Neural progenitor cell (in vitro differentiated cells): ENCODE data around the gene PSAPL1. TPM values are rescaled to one million over a fixed set of nuclear protein-coding genes. Genes with fewer than 3 reads are reported as not detected.

Source experiments
- DNase-seq: peaks from one replicate; pipeline ENCODE4 v3.0.0-alpha.2; 2016; ENCODE audit warnings: low spot score
- H2AFZ ChIP-seq: fragments of 200-600 bp; sonication (generic); replicated peaks from 2 replicates; pipeline ENCODE4 v1.6.1; 2016; ENCODE audit warnings: antibody characterized with exemption
- H3F3A ChIP-seq: fragments of 200-600 bp; sonication (generic); 2 replicates; pipeline ENCODE4 v1.6.1; 2016; ENCODE audit warnings: antibody characterized with exemption, low read depth
- H3K27ac ChIP-seq: fragments of 200-600 bp; sonication (generic); 2 replicates; pipeline ENCODE4 v1.5.1; 2016; ENCODE audit warnings: mild to moderate bottlenecking
- H3K27me3 ChIP-seq: fragments of 200-600 bp; sonication (generic); 2 replicates; pipeline ENCODE4 v1.6.1; 2016; ENCODE audit warnings: mild to moderate bottlenecking, moderate library complexity
- H3K36me3 ChIP-seq: fragments of 200-600 bp; sonication (generic); 2 replicates; pipeline ENCODE4 v1.5.1; 2016
- H3K4me1 ChIP-seq: fragments of 200-600 bp; sonication (generic); 2 replicates; pipeline ENCODE4 v1.6.1; 2016; ENCODE audit warnings: mixed run types
- H3K4me2 ChIP-seq: fragments of 200-600 bp; sonication (generic); 2 replicates; pipeline ENCODE4 v1.6.1; 2016
- H3K4me3 ChIP-seq: fragments of 200-600 bp; sonication (generic); 2 replicates; pipeline ENCODE4 v1.5.1; 2016
- H3K79me2 ChIP-seq: fragments of 200-600 bp; sonication (generic); 2 replicates; pipeline ENCODE4 v1.6.1; 2016; ENCODE audit warnings: low read depth
- H3K9ac ChIP-seq: fragments of 200-600 bp; sonication (generic); 2 replicates; pipeline ENCODE4 v1.6.1; 2016
- H3K9me3 ChIP-seq: fragments of 200-600 bp; sonication (generic); 2 replicates; pipeline ENCODE4 v1.5.1; 2016; ENCODE audit warnings: low read depth
- H4K20me1 ChIP-seq: fragments of 200-600 bp; sonication (generic); 2 replicates; pipeline ENCODE4 v1.6.1; 2016; ENCODE audit warnings: low read depth
- H3K27ac Mint-ChIP-seq: 3 replicates; pipeline ENCODE4 v1.8.0; 2021; ENCODE audit warnings: mixed read lengths
- H3K27me3 Mint-ChIP-seq: 2 replicates; pipeline ENCODE4 v1.8.0; 2022; ENCODE audit warnings: low read depth, mild to moderate bottlenecking, inconsistent platforms, moderate library complexity, mixed read lengths; ENCODE audit not compliant: insufficient read depth
- H3K36me3 Mint-ChIP-seq: 3 replicates; pipeline ENCODE4 v1.8.0; 2021; ENCODE audit warnings: mixed read lengths
- H3K4me1 Mint-ChIP-seq: 3 replicates; pipeline ENCODE4 v1.8.0; 2021; ENCODE audit warnings: mixed read lengths
- H3K4me3 Mint-ChIP-seq: 3 replicates; pipeline ENCODE4 v1.8.0; 2021; ENCODE audit warnings: mild to moderate bottlenecking, moderate library complexity, mixed read lengths
- H3K9me3 Mint-ChIP-seq: 3 replicates; pipeline ENCODE4 v1.8.0; 2020; ENCODE audit warnings: mixed read lengths
- CTCF ChIP-seq: fragments of 200-600 bp; sonication (generic); IDR thresholded peaks from 2 replicates; pipeline ENCODE4 v1.5.1; 2017; ENCODE audit warnings: antibody characterized with exemption, mild to moderate bottlenecking
- EZH2 ChIP-seq: fragments of 200-600 bp; sonication (generic); IDR thresholded peaks from 2 replicates; pipeline ENCODE4 v1.6.1; 2017; ENCODE audit warnings: antibody characterized with exemption, mild to moderate bottlenecking, moderate library complexity
- EZH2phosphoT487 ChIP-seq: fragments of 200-600 bp; sonication (generic); IDR thresholded peaks from 2 replicates; pipeline ENCODE4 v1.6.1; 2017; ENCODE audit warnings: antibody characterized with exemption
- total RNA-seq: library from RNA; depleted of rRNA; stranded (reverse); fragments of >200 nt; gene quantifications from 2 replicates; pipeline ENCODE4 v1.2.3, GENCODE V29; 2015; ENCODE audit warnings: low replicate concordance

The PSAPL1 gene
- total RNA-seq, 1 donor from 2014 or later, result not detected

DNA sequence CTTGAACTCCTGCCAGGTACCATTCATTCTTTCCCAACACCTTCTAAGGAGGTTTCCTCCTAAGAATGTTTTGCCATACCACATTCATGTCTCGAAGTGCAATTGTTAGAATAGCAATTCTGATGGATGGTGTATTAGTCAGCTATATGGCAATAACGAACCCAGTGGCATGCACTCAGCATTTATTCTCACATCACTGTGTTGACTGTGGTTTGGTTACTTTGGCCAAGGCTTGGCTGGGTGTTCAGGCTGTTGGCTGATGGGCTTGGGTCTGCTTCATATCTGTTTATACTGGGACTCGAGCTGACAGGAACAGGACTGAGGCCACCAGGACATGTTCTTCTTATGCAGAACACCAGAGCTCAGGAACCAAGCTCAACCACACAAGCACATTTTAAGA, 31.7 kb downstream of the PSAPL1 start:
- H3K27me3 Mint-ChIP-seq, result peaks cover 4% of the 10 kb centered on the region
- Histone ChIP-seq H2AFZ (no peak overlapping the region), H4K20me1 (no peaks in the 10 kb centered on the region), H3K79me2 (no peaks in the 10 kb centered on the region), H3K27me3 (no peaks in the 10 kb centered on the region), H3F3A (no peaks in the 10 kb centered on the region), H3K9ac (no peak overlapping the region), H3K4me2 (no peak overlapping the region), H3K4me3 (no peak overlapping the region), H3K36me3 (peaks cover 5% of the 10 kb centered on the region), H3K4me1 (peaks cover 5% of the 10 kb centered on the region), H3K9me3 (peaks cover 17% of the 10 kb centered on the region), H3K27ac (no peak overlapping the region)
- TF ChIP-seq EZH2phosphoT487 (no peak), CTCF (no peak), EZH2 (no peak)
- H3K9me3 Mint-ChIP-seq, result peaks cover 32% of the 10 kb centered on the region
- H3K27ac Mint-ChIP-seq, result no peak overlapping the region
- H3K4me3 Mint-ChIP-seq, result no peak overlapping the region
- no peaks in the 10 kb centered on the region for H3K36me3 Mint-ChIP-seq
- DNase-seq, result no peak
- H3K4me1 Mint-ChIP-seq, result peaks cover 8% of the 10 kb centered on the region

- Histone ChIP-seq H3K27ac (no peak overlapping the region), H3K4me3 (no peak overlapping the region), H3K36me3 (peaks cover under 1% of the 10 kb centered on the region), H4K20me1 (no peaks in the 10 kb centered on the region), H3K27me3 (no peaks in the 10 kb centered on the region), H3F3A (no peaks in the 10 kb centered on the region), H2AFZ (no peak overlapping the region), H3K4me1 (peaks cover 6% of the 10 kb centered on the region), H3K9me3 (peaks cover 12% of the 10 kb centered on the region), H3K9ac (no peak overlapping the region), H3K79me2 (no peaks in the 10 kb centered on the region), H3K4me2 (no peak overlapping the region)
- DNase-seq, result no peak
- Mint-ChIP-seq H3K4me3 (no peak overlapping the region), H3K9me3 (peaks cover 32% of the 10 kb centered on the region), H3K27ac (no peak overlapping the region), H3K4me1 (peaks cover 12% of the 10 kb centered on the region), H3K36me3 (no peaks in the 10 kb centered on the region), H3K27me3 (peaks cover 6% of the 10 kb centered on the region)
- TF ChIP-seq EZH2phosphoT487 (no peak), EZH2 (no peak), CTCF (no peak)
These were observed 32.2 kb downstream of the PSAPL1 start for GRCh38 chr4:7402526-7402925.

GRCh38 chr4:7400671-7401298, 33.9 kb downstream of the PSAPL1 start:
- H3K27me3 Mint-ChIP-seq, result peaks cover 6% of the 10 kb centered on the region
- H3K27ac Mint-ChIP-seq, result peak overlapping the region; percentile 1
- Histone ChIP-seq H2AFZ (no peak overlapping the region), H4K20me1 (no peaks in the 10 kb centered on the region), H3K4me2 (no peak overlapping the region), H3K79me2 (no peaks in the 10 kb centered on the region), H3K36me3 (no peaks in the 10 kb centered on the region), H3K9me3 (peaks cover 6% of the 10 kb centered on the region), H3F3A (peaks cover 14% of the 10 kb centered on the region), H3K27ac (no peak overlapping the region), H3K4me3 (no peak overlapping the region), H3K9ac (no peak overlapping the region), H3K4me1 (peaks cover 24% of the 10 kb centered on the region), H3K27me3 (no peaks in the 10 kb centered on the region)
- H3K4me1 Mint-ChIP-seq, result peaks cover 28% of the 10 kb centered on the region
- no peak for DNase-seq
- H3K4me3 Mint-ChIP-seq, result peak overlapping the region; percentile 36
- H3K36me3 Mint-ChIP-seq, result no peaks in the 10 kb centered on the region
- H3K9me3 Mint-ChIP-seq, result peaks cover 18% of the 10 kb centered on the region
- no peak for TF ChIP-seq EZH2
- TF ChIP-seq CTCF, result no peak
- TF ChIP-seq EZH2phosphoT487, result no peak
